GM18517 (cell line): ENCODE data around the gene OGT.
A peak's percentile ranks its signal among the peaks of the same experiment; 100 is the strongest.
"Not testable (repeated sequence)": the region's sequence is repeated elsewhere in the genome, so short reads cannot be mapped to it uniquely, and the experiment has no call there.

ENCODE experiments used
- ATAC-seq: cut with Tn5 transposase; IDR thresholded peaks from one replicate; pipeline ENCODE4 v1.9.1; 2021; ENCODE audit warnings: mild to moderate bottlenecking, moderate library complexity; ENCODE audit not compliant: unreplicated experiment

Gene OGT

GRCh38 chrX:71579136-71579989 is 46.5 kb downstream of the OGT start:
- ATAC-seq, result no peak

- no peak for ATAC-seq
These were observed 47.1 kb downstream of the OGT start for GRCh38 chrX:71579990-71580380.

GRCh38 chrX:71581210-71581609 is 48.3 kb downstream of the OGT start:
- no peak for ATAC-seq

GRCh38 chrX:71586929-71587328 is 54.0 kb downstream of the OGT start:
- no peak for ATAC-seq

- not testable (repeated sequence) for ATAC-seq
These were observed 60.3 kb downstream of the OGT start for GRCh38 chrX:71593210-71593609.

GRCh38 chrX:71599965-71600364 is 67.1 kb downstream of the OGT start:
- no peak for ATAC-seq

- ATAC-seq, result no peak
These were observed 70.7 kb downstream of the OGT start for GRCh38 chrX:71603618-71604017.

- ATAC-seq, result no peak
These were observed 71.2 kb downstream of the OGT start for GRCh38 chrX:71604141-71604540.

- no peak for ATAC-seq
These were observed 72.1 kb downstream of the OGT start for GRCh38 chrX:71604796-71605568.

- ATAC-seq, result no peak
These were observed 73.8 kb downstream of the OGT start for GRCh38 chrX:71606536-71607216.

- ATAC-seq, result no peak
These were observed 74.6 kb downstream of the OGT start for GRCh38 chrX:71607488-71607887.

- no peak for ATAC-seq
These were observed 76.3 kb downstream of the OGT start for GRCh38 chrX:71609095-71609750.

GRCh38 chrX:71611736-71612135 is 78.8 kb downstream of the OGT start:
- ATAC-seq, result not testable (repeated sequence)

GRCh38 chrX:71612256-71612655 is 79.4 kb downstream of the OGT start:
- no peak for ATAC-seq

GRCh38 chrX:71615056-71615455 is 82.2 kb downstream of the OGT start:
- no peak for ATAC-seq

GRCh38 chrX:71615954-71616353 is 83.0 kb downstream of the OGT start:
- ATAC-seq, result no peak

GRCh38 chrX:71616672-71617529 is 84.0 kb downstream of the OGT start:
- ATAC-seq, result no peak

GRCh38 chrX:71617742-71618141 is 84.8 kb downstream of the OGT start:
- no peak for ATAC-seq

- ATAC-seq, result peak; percentile 46
These were observed 85.4 kb downstream of the OGT start, which contains the start of gene CXCR3 for GRCh38 chrX:71618303-71618721. Gene CXCR3, minus strand, starts transcription at chrX:71618511. Its CDS starts 62 bp downstream, at chrX:71618449.

- no peak for ATAC-seq
These were observed 85.9 kb downstream of the OGT start for GRCh38 chrX:71618787-71619186.
